HG02884 (cell line): ENCODE results near the gene THAP10.
"Not testable (repeated sequence)": the region's sequence is repeated elsewhere in the genome, so short reads cannot be mapped to it uniquely, and the experiment has no call there.

ENCODE experiments used
- ATAC-seq: cut with Tn5 transposase; IDR thresholded peaks from one replicate; pipeline ENCODE4 v1.9.1; 2021; ENCODE audit warnings: mild to moderate bottlenecking, moderate library complexity; ENCODE audit not compliant: unreplicated experiment

The THAP10 gene

GRCh38 chr15:70892002-70892911 lies at the start of gene THAP10, which contains the start of gene LRRC49:
Gene THAP10 (minus strand): TSS chr15:70892433. CDS start chr15:70892272, 161 bp downstream.
Gene LRRC49 (plus strand): TSS chr15:70892826. CDS start chr15:70892895, 69 bp downstream.
- ATAC-seq = no peak

- ATAC-seq = no peak
Measured at GRCh38 chr15:70936326-70936725, 44.1 kb upstream of the THAP10 start.

- ATAC-seq = no peak
Measured at GRCh38 chr15:70935631-70936030, 43.4 kb upstream of the THAP10 start.

- ATAC-seq = no peak
Measured at GRCh38 chr15:70933411-70933810, 41.2 kb upstream of the THAP10 start.

GRCh38 chr15:70932397-70932796 lies 40.2 kb upstream of the THAP10 start:
- no peak for ATAC-seq

GRCh38 chr15:70931821-70932220 lies 39.6 kb upstream of the THAP10 start:
- no peak for ATAC-seq

GRCh38 chr15:70926914-70927313 lies 34.7 kb upstream of the THAP10 start:
- not testable (repeated sequence) for ATAC-seq

GRCh38 chr15:70923311-70924080 lies 31.3 kb upstream of the THAP10 start:
- no peak for ATAC-seq

GRCh38 chr15:70922119-70922518 lies 29.9 kb upstream of the THAP10 start:
- no peak for ATAC-seq

- ATAC-seq = no peak
Measured at GRCh38 chr15:70920981-70921696, 28.9 kb upstream of the THAP10 start.

GRCh38 chr15:70917955-70918354 lies 25.7 kb upstream of the THAP10 start:
- no peak for ATAC-seq

- no peak for ATAC-seq
Measured at GRCh38 chr15:70916531-70916930, 24.3 kb upstream of the THAP10 start.

- no peak for ATAC-seq
Measured at GRCh38 chr15:70912187-70912586, 20.0 kb upstream of the THAP10 start.

GRCh38 chr15:70910958-70911357 lies 18.7 kb upstream of the THAP10 start:
- ATAC-seq = no peak

- ATAC-seq = no peak
Measured at GRCh38 chr15:70907784-70908471, 15.7 kb upstream of the THAP10 start.

GRCh38 chr15:70906842-70907241 lies 14.6 kb upstream of the THAP10 start:
- no peak for ATAC-seq

GRCh38 chr15:70902107-70902506 lies 9.9 kb upstream of the THAP10 start:
- no peak for ATAC-seq

GRCh38 chr15:70892912-70893560 lies 803 bp upstream of the THAP10 start:
- ATAC-seq = no peak

GRCh38 chr15:70882361-70882760 lies 9.9 kb downstream of the THAP10 start:
- no peak for ATAC-seq

GRCh38 chr15:70880781-70881180 lies 11.5 kb downstream of the THAP10 start:
- ATAC-seq = no peak
